T47D (cell line): ENCODE measurements around the gene RADIL.

ENCODE experiments used
- DNase-seq, 2 experiments: peaks; one replicate each; pipeline versions ENCODE4 v3.0.0 to v3.0.0-alpha.2; 2011 to 2012; ENCODE audit warnings: low read depth in 1 of 2, low spot score in 1 of 2
- JUND ChIP-seq: IDR thresholded peaks from 2 replicates; pipeline ENCODE4 v1.6.1; 2012; ENCODE audit warnings: low read depth
- in situ Hi-C: cut with HindIII; loops from 2 replicates; pipeline ENCODE4 v1.10.0; 2016; ENCODE audit warnings: low sequenced_read_pairs, low pct_unique_long_range_greater_than_20kb

Gene RADIL

GRCh38 chr7:4770886-4771285, 112.6 kb downstream of the RADIL start:
- in situ Hi-C loops: no loop called here
- no peak for DNase-seq
- no peak for TF ChIP-seq JUND

- in situ Hi-C loops: no loop called here
Measured at GRCh38 chr7:4769761-4770160, 113.8 kb downstream of the RADIL start.

GRCh38 chr7:4768597-4769569, 114.6 kb downstream of the RADIL start:
- no peak for DNase-seq
- TF ChIP-seq JUND: no peak
- in situ Hi-C loops: no loop called here

More at GRCh38 chr7:4769761-4770160, 113.8 kb downstream of the RADIL start:
- no peak for DNase-seq
- TF ChIP-seq JUND: no peak

DNA sequence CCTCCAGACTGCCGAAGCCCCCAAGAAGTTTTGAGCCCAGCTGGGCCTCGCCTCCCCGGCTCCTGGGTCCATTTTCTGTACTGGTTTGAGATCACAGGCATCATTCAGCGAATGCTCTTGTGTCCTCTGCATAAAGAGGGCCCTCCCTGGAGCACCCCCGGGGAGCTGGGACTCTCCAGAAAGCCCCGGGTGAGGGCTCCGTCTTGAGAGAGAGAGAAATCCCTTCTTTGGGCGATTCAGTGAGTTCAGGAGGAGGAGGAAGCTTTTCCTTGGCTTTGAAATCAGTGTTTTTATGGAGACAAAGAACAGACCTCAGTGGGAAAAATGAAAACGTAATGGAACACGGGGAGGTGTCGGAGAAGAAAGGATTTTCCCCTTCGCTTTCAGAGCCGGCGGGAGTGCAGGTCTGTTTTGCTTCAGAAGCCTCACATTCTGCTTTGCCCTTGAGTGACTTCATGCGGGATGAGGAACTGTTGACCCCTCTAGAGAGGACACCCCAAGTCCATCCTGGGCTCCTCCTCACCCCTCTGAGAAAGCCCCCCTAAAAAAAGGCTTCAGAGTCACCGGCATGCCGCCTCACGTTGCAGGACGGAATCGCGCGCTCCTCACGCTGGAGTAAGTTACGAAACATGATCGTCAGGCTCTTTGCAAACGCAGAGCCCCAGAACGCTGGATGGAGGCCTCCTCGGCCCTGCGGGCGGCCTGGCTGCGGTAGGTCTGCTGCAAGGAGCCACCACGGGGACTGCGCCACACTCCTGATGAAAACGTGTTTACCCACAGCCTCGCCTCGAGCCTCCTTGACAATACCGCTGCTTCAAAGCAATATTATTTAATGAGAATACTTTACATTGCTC, 116.6 kb downstream of the RADIL start:
- no peak for TF ChIP-seq JUND
- in situ Hi-C loops: no loop called here
- no peak for DNase-seq

- in situ Hi-C loops: no loop called here
- no peak for TF ChIP-seq JUND
- DNase-seq: no peak
Measured at GRCh38 chr7:4765776-4766490, 117.6 kb downstream of the RADIL start.

DNA sequence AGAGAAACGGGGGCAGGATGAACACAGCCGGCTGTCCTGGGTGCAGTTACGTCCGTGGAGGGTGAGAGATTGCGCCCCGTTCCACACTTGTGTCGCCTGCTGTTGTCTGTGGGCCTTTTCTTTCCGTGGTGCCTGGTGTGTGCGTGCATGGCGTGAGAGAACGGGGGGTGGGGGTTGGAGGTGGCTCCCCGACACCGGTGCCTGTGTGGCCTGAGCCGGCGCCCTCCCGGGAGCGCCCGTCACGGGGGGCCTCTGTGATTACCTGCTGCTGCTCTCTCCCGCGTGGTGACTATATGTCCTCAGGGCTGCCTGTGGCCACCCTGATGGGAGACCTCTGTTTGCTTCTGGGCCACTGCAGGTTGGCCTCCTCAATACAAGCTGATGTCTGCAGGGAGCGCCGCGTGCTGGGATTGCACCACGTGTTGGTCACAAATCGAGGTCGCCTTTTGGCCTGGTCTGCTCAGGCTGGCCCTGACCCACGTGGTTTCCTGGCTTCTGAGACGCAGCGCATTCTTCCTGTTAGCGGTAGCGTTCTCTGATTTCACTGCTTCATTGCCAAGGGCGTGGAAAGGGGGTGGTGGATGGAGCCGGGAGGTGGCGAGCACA, 119.0 kb downstream of the RADIL start:
- no peak for TF ChIP-seq JUND
- in situ Hi-C loops: no loop called here
- DNase-seq: no peak

DNA sequence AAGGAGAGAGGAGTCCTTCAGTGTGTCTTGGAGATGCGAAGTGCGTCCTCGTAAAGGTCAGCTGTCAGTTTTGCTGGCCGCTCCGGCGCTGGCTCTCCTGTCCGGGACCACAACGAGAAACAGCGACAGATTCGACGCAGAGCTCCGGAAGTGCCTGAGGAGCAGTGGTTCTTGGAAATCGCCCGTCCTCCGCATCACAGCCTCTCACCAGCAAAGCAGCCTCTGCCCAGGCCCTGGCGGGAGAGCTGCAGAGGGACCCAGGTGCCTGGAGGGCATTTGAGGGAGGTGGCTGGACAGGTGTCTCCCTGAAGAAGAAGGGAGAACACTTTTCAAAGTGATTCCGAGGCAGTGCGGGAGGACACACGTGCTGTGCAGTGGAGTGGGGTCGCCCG, 119.7 kb downstream of the RADIL start:
- in situ Hi-C loops: no loop called here
- no peak for DNase-seq
- no peak for TF ChIP-seq JUND

DNA sequence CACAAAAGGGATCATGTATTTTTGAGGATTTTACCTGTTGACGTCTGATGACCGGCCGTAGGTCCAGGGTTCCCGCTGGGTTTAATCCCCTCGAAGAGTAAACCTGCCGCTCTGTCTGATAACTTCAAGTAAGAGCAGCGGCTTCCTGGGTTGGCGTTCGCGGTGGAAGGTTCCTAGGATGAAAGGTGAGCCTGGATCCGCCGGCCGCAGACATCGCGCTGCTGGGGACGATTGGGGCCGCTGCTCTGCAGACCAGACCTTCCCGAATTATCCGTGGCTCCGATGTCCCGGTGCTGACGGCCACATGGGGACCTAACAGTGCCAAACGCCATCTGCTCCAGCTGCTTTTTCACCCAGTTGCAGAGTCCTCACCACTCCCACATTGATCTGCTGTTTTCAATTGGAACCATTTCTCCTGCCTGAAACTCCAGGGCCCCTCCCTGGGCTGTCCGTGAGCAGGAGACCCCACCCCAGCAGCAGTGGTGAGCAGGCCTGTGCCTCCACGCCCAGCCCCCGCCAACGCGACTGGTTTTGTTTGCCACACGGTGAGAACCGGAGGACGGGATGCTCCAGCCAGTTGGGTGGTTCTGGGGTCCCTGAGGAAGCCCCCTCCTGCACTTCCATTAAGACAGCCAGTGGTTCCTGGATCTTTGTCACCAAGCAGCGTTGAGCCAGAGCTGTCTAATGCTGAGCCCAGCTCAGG, 120.3 kb downstream of the RADIL start:
- in situ Hi-C loops: no loop called here

GRCh38 chr7:4762121-4763055, 121.1 kb downstream of the RADIL start:
- in situ Hi-C loops: no loop called here
- DNase-seq: no peak
- no peak for TF ChIP-seq JUND

More for the DNA sequence above, 120.3 kb downstream of the RADIL start:
- no peak for TF ChIP-seq JUND
- DNase-seq: no peak

- in situ Hi-C loops: no loop called here
- DNase-seq: no peak
Measured at GRCh38 chr7:4760952-4761351, 122.6 kb downstream of the RADIL start.

More at GRCh38 chr7:4760952-4761351, 122.6 kb downstream of the RADIL start:
- no peak for TF ChIP-seq JUND
